ENCODE data around the gene COPZ1.

The COPZ1 gene

GRCh38 chr12:54368709-54369596 lies 44.0 kb downstream of the COPZ1 start:
- peak overlapping the region; percentile 13 for H3K4me3 ChIP-seq (replicated peaks; ENCODE audit: low read depth, low read length)
- peak; percentile 94 for TF ChIP-seq CTCF (IDR thresholded peaks at IDR 0.05; ENCODE audit: low read length, missing control alignments)

GRCh38 chr12:54369597-54370131 lies 44.7 kb downstream of the COPZ1 start:
- no peak for TF ChIP-seq CTCF (IDR thresholded peaks at IDR 0.05; ENCODE audit: low read length, missing control alignments)
- peak overlapping the region; percentile 41 for H3K4me3 ChIP-seq (replicated peaks; ENCODE audit: low read depth, low read length)
- no peak for DNase-seq (ENCODE audit: low read depth)

More at GRCh38 chr12:54368709-54369596, 44.0 kb downstream of the COPZ1 start:
- DNase-seq (ENCODE audit: low read depth) = peak; percentile 92

GRCh38 chr12:54370171-54370730 lies 45.3 kb downstream of the COPZ1 start:
- peak; percentile 84 for DNase-seq (ENCODE audit: low read depth)
- TF ChIP-seq CTCF (IDR thresholded peaks at IDR 0.05; ENCODE audit: low read length, missing control alignments) = peak; percentile 80
- peak overlapping the region; percentile 41 for H3K4me3 ChIP-seq (replicated peaks; ENCODE audit: low read depth, low read length)

GRCh38 chr12:54371328-54372112 lies 46.6 kb downstream of the COPZ1 start:
- DNase-seq (ENCODE audit: low read depth) = peak; percentile 65
- no peak for TF ChIP-seq CTCF (IDR thresholded peaks at IDR 0.05; ENCODE audit: low read length, missing control alignments)
- no peak overlapping the region for H3K4me3 ChIP-seq (replicated peaks; ENCODE audit: low read depth, low read length)

- DNase-seq (ENCODE audit: low read depth) = no peak
- H3K4me3 ChIP-seq (replicated peaks; ENCODE audit: low read depth, low read length) = no peak overlapping the region
- TF ChIP-seq CTCF (IDR thresholded peaks at IDR 0.05; ENCODE audit: low read length, missing control alignments) = no peak
These were observed 47.3 kb downstream of the COPZ1 start for GRCh38 chr12:54372113-54372806.
